GM19035 (cell line): ENCODE data around the gene APBA2.

Experiments used
- ATAC-seq: cut with Tn5 transposase; IDR thresholded peaks from one replicate; pipeline ENCODE4 v1.9.1; 2021; ENCODE audit not compliant: unreplicated experiment

Gene APBA2

DNA sequence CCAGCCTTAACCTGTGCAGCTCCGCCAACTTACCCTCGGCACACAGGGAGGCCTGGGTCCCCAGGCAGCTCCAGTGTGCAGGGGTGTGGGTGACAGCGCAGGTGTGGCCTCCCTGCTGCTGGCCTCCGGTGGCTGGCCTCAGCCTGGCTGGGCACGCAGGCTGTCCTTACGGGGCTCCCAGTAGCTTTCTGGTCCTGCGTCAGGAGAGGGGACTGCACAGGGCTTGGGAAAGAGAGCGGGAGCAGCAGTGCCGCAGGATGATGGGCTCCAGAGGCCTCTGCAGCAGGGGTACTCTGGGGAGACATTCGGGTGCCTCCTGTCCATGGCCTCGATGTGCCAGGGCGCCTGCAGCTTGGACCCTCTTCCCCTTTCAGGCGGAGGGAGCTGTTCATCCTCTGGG is 9.4 kb downstream of the APBA2 start:
- no peak for ATAC-seq

DNA sequence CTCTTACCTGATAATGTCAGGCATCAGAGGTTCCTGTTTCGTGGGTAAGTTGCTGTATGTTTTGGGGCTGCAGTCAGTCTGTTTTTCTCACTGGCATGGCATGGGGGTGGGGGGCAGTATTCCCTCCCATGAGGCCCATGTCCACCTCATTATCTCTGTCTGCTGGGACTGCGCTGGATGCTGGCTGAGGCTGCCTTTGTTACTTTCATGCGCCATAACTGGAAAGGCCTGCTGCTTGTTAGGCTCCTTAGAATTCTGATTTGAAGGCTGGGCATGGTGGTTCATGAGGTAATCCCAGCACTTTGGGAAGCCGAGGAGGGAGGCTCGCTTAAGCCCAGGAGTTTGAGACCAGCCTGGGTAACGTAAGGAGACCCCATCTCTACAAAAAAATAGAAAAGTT is 9.8 kb downstream of the APBA2 start:
- ATAC-seq, result no peak

DNA sequence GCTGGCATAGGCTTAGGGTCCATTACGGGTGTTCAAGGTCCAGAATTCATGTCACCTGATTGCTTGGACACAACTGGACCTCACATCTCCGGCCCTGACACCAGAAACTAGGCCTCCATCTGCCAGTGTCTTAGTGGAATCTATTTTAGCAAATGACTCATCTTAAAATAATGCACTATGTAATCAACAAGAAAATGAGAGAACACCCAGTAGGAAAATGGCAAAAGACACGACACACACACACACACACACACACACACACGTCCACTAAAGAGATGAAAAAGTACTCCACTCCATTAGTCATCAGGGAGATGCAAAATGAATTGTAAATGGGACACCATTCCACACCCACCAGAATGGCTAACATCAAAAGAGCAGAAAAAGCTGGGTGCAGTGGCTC is 11.2 kb downstream of the APBA2 start:
- ATAC-seq, result no peak

DNA sequence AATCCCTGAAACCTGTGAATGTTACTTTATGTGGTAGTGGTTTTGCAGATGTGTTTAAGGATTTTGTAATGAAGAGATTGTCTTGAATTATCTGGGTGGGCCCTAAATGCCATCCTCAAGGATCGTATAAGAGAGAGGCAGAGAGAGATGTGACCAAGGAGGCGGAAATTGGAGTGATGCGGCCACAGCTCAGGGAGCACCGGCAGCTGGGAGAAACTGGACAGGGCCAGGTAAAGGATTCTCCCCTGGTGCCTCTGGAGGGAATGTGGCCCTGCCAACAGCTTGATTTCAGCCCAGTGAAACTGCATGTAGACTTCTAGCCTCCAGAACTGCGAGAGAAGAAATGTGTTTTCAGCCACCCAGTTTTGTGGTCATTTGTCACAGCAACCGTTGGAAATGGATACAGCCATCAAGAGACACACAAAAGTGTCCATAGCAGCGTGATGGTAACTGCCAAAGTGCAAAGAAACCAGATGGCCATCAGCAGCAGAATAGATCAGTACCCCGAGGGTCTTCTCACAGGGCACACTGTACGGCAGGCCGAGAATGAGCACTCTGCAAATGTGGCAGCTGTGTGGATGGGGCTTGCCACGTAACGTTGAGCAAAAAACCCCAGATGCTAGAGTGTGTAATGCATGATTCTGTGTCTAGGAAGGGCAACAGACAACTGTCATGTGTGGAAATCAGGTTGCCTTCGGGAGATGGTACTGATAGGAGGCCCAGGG is 12.2 kb downstream of the APBA2 start:
- ATAC-seq, result no peak

DNA sequence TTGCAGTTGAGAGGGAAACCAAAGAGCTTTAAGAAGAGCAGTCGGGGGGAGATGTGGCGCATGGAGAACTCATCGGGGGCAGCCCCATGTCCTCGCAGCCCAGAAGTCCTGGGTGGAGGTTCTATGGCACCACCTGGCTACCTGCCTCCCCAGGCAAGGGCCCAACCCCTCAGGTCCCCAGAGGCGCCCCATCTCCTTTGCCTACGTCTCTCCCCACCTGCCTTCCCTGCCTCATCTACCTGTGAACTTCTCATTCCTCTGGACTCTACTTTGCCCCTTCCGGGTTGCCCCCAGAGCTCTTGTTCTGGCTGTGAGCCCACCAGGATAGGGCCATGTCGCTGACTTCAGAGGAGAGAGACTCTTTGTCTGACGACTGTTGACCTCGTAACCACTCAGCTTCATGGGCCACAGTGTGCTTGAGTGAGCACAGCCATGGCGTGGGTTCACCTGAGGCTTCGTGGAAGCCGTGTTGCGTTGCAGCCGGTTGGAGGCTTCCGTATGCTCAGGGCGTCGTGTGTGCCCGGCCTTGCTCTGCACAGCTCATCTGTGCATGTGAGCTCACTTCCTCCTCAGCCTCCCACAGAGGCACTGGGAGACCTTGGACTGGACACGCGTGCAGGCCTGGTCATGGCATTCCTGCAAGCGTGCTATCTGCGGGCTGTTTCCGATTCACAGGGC is 13.4 kb downstream of the APBA2 start:
- ATAC-seq, result no peak

DNA sequence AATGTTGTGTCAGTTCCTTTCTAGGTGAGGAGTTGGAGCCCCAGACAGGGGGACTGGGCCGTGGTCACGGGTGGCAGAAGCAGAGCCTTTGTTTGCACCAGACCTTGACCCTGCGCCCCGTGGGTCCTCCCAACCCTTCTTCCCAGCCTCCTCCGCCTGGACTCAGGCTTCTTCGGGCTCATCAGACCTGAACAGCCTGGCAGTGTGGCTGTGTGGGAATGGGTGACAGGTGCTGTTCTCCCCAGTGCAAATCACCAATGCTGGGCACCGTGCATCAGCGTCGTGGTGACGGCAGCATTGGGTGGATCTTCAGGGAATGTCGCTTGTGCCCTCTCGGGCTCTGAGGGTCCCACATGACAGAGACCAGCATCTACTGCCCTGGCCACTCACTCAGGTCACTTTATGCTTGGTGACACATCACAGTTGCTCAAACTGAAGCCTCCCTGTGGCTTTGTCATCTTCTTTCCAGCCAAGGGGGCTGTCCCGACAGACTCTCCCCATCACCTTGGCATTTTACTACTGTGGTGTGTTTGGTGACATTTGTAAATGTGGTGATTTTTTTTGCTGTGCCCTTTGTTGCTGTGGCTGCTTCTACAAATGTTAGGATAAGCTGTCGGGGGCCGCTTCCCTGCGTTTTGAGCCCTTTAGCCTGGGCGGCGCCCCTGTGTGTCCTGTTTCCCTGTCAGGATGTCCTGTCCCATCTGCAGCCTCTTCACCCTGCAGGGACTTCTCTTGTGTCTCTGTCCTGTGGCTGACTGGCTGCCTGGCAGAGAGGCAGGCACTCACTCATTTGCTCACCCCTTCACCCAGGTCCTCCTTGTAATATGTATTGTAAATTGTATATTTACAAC is 14.5 kb downstream of the APBA2 start:
- ATAC-seq, result no peak

DNA sequence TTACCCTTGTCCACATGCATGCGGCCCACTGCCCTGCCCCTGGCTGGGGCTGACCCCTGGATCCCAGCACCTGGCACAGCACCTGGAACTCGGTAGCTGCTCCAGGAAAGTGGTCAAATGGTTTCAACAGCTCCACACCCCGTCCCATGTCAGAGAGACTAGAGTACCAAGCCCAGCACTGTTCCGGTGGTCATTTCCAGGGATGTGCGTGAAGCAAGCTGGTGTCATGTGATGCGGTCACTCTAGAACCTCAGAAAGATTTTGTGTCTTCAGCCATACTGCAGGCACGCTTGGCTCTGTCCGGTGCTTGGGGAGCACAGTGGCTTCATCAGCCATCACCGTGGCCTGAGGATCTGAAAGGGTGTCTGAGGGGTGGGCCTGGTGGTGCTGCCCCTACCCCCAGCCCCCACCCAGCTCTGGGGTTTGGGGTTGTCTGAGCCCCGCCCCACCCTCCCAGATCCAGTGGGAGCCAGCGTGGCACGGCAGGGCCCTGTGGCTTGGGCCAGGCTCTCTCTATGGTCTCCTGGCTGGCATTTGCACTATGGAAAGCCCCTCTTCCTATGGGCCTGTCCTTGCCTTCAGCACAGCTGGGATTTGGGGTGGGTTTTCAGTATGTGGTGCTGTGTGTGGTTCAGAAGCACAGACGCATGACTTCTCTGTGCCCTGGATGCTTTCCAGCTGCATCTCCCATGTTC is 15.3 kb downstream of the APBA2 start:
- no peak for ATAC-seq

DNA sequence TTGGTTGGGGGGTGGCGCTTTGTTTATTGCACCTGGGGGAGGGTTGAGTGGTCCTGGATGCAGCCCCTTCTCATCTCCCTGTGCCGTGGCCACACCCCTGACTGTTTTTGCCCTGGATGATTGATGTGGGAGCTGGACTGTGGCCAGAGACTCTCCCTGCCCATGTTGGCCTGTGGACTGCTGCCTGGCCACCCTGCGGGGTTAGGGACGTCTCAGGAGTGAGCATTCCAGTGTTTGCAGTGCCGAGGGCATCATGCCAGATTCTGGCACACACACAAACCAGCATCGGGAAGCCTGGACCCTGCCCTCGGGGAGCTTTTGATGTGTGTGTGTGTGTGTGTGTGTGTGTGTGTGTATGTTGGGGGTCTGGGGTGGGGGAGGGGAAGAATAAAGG is 15.8 kb downstream of the APBA2 start:
- no peak for ATAC-seq

DNA sequence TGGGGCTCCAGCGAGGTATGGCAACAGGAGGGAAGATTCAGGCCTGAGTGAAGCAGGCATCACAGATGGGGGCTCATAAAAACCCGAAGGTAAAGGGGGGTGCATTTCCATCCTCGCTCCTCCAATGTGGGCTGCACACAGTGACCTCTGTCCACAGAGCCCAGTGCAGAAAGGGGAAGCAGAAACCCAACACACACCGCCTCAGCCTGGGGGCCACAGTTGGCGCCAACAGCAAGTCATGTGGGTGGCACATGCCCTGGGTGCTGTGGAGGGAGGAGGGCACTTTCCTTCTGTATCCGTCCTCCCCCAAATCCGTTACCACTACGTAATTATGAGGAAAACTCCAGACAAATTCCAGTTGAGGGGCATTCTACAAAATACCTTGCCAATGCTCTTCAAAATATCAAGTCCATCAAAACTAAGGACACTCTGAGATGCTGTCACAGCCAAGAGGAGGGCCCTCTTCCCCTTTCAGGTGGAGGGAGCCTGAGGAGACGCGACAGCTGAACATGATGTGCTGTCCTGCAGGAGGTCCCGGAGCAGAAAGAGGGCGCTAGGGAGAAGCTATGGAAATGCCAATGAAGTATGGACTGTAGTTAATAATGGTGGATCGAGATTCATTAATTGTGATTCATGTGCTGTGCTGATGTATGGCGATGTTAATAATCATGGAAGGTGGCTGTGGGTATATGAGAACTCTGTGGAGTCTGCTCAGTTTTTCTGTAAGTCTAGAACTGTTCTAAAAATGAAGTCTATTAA is 16.4 kb downstream of the APBA2 start:
- no peak for ATAC-seq

DNA sequence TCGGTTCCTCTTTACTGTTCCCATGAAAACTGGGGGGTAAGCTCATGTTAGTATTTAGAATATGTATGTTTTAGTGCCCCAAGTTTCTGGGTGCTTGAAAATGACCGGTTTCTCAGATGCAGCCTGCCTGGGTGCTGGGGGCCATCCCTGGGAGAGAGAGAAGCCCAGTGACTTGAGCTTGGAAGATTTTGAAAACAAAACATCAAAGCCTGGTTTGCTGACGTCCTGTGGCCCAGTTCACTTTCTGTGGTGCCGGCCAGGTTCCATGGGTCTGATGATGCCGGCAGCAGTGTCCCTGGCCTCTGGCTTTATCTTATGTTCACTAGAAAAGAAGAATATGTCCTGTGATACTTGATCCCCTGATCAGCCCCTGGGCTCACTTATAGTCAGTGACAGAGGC is 17.1 kb downstream of the APBA2 start:
- ATAC-seq, result no peak

DNA sequence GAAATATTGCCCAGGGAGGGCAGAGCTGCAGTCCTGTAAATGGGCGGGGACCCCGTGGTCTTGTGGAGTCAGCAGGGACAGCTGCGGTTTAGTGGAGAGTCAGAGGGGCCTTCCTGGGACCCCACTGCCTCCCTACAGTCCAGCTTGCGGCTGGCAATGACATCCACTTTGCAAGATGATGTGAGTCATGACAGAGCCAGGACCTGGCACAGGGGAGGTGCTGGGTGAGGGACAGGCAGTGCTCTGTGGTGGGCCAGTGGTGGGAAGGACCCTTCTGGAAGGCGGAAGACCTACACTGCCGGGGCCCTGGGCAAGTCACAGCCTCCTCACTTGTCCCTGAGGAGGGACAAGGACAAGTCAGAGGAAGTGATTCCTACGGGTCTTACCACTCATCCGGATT is 17.8 kb downstream of the APBA2 start:
- ATAC-seq, result no peak

DNA sequence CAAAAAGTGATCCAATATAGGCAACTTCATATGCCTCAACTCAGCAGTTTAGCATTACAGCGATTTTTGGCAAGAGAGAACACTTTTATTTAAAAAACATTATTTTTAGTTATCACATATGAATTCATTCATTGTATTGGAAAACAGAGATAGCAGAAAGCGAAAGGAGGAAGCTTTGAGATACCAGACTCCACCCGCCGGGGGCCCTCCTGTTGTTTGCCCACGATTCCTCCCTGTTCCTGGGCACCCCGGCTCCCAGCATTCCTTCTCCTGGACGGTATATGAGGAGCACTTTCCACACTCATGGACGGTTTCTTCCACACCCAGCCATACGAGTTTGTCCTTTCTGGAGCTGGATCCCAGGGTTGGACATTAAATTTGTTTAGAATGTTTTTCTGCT is 18.2 kb downstream of the APBA2 start:
- no peak for ATAC-seq

DNA sequence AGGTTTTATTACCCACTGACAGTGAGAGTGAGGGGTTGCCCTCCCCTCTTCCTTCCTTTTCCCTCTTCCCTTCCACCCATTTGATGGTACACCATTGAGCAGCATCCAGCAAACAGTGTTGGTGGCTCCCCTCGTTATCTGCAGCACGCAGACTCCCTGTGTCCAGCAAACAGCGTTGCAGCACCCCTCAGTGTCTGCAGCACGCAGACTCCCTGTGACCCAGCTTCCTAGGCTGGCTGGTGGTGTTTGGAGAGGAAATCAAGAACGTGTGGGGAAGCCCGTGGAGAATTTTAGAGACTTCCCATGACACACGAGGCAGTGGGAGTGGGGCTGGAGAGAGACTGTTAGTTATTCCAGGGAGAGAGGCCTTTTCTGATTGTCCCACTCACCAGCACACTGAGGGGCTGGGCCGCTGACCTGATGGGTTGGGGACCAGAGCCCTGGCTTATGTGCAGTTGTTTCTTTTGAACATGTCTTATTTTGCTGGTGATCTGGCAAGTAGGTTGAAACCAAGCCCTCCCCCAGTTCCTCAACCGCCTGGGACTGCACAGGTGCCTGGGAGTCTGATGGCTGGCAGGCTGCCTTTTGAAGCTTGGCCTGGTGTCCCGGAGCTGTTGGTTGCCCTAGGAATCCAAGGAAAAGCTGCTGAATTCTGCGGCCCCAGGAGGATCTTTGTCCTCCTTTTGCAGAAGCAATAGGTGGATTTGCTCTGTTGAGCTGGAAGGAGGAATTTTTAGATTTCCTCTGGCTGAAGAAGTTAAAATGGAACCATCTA is 19.0 kb downstream of the APBA2 start:
- ATAC-seq, result no peak

DNA sequence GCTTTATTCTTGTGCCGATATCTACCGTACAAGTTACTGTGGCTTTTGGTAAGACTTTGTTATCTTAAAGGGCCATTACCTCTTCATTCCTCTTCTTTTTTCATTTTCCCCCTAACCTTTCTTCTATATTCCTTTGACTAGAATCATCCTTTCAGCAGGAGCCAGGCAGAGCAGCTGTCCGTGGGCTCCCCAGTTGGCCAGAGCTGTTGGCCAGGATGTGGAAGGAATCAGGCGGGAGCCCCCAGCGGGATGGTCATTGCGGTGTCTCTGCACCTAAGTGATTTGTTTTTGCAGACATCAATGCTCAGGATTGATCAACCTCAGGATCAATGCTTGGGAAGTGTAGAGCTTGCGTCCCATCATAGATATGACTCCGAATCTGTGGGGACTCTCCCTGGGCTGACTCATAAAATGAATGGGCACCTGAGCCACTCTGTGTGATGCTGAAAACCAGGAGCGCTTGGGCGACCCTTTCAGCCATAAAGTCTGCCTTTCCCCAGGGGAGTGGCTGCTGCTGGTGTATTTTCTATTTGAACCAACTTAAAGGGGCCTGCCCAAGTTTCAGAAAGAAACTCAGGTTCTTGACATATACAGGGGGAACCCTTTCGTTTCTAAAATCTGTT is 21.7 kb downstream of the APBA2 start:
- ATAC-seq, result no peak

DNA sequence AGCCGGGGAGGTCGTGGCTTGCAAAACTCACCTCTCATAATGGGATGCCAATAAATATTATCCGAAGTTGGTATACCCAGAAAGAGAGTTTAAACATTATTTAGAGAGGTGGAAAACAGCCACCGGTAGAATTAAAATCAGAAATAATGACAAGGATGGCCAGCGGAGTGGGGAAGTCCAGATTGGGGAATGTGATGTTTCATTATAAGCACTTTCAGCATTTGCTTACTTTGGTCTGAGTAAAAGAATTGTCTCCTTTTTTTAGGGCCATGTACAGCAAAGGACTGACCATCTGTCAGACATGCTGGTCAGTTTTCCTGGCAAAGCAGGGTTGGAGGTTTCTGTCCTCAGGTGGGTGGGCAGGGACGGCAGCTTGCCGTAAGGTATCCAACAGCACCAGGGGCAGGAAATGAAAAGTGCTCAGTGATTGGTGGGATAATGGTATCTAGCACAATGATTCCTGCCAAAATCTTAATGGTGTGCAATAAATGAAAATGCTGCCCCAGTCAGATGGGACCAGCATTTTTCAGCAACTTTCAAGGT is 24.3 kb downstream of the APBA2 start:
- ATAC-seq, result no peak

DNA sequence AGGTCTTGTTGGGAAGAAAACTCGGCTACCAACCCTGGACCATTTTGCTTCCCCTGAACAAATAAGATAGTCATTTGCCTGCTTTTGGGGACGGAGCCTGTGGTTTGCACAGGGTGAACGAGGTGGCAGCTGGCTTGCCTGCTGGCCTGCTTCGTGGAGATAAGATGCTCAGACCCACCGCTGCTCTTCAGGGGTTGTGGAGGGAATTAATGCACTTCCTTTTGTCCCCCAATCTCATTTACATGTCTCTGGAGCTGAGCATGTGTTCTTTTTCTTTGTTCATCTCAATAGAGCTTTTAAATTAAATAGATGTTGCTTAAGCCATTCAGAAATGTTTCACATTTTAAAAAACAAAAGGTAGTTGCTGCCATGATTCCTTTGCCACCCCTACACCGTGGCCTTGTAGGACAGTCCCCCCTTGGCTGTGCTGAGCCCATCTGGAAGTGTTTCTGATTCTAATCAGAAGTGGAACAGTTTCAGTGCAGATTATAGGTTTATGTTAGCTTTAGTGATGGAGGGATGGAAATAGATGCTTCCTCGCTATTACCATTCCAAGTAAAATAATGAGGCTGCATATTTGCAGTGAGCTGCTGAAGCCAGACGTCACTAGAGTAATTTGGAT is 25.6 kb downstream of the APBA2 start:
- ATAC-seq, result no peak

DNA sequence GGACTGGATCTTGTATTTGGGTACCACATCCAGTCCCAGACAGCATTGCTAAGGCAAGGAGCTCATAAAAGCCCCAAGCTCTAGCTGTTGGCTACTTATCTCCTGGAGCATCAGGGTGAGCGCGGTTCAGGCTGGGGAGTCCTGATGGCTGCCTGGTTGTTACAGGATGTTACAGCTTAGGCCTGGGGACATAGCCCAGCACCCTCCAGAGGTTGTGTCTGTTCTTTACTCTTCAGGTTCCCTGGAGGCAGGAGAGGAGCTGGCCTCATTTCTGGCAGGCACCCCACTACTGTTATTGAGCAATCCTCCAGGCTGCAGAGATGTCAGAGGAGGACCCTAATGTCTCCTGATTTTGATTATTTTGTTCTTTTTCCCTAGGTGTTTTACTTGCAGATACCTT is 26.6 kb downstream of the APBA2 start:
- ATAC-seq, result no peak

DNA sequence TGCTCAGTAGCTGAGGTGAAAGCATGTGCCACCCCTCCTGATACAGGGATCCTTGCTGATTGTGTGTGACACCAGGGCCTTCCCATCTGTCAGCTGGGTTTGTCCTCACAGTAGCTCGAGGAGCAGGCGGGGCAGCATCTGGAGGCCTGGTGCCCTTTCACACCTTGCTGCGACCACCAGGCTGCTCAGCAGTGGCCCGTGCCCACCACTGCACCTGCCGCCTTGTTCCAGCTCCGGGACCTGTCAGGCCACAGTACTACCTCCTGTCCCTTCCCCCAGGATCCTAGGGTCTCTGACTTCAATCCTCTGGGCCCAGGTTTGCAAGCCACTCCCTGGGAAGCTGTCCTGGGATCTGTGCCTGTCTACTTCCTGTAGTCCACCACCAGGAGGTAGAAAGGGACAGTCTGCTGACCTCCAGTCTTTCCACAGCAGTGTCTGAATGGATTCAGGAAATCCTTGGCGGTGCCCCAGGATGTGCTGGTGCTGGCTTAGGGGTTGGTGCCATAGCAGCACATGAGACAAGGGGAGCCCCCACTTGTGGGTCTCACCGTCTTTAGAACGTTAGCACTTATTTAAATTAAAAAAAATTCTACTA is 27.5 kb downstream of the APBA2 start:
- no peak for ATAC-seq
